Astrocyte of the cerebellum (primary cell): Measurements from ENCODE around the gene ATXN7.

ENCODE experiments used
- DNase-seq: peaks from one replicate; pipeline ENCODE4 v3.0.0-alpha.2; 2011; ENCODE audit warnings: low read depth
- H3K4me3 ChIP-seq: 2 replicates; pipeline ENCODE4 v1.5.1; 2011; ENCODE audit warnings: mild to moderate bottlenecking, low read depth, low read length, moderate library complexity
- CTCF ChIP-seq: IDR thresholded peaks from 2 replicates; pipeline ENCODE4 v1.5.1; 2012; ENCODE audit warnings: low read length, low read depth, moderate library complexity, mild to moderate bottlenecking; ENCODE audit errors: missing control alignments
- in situ Hi-C: cut with HindIII; loops from 2 replicates; pipeline ENCODE4 v1.10.0; 2017; ENCODE audit warnings: low sequenced_read_pairs

The ATXN7 gene

GRCh38 chr3:63878394-63879060, 14.9 kb downstream of the ATXN7 start:
- in situ Hi-C loops, result no loop called here
- no peak overlapping the region for H3K4me3 ChIP-seq
- no peak for TF ChIP-seq CTCF
- no peak for DNase-seq

GRCh38 chr3:63880653-63881052, 17.0 kb downstream of the ATXN7 start:
- DNase-seq, result no peak
- no peak for TF ChIP-seq CTCF
- H3K4me3 ChIP-seq, result no peak overlapping the region
- in situ Hi-C loops, result no loop called here

- no peak for TF ChIP-seq CTCF
- no peak overlapping the region for H3K4me3 ChIP-seq
- DNase-seq, result no peak
- in situ Hi-C loops, result no loop called here
Observed at GRCh38 chr3:63886858-63887257, 23.2 kb downstream of the ATXN7 start.

GRCh38 chr3:63891518-63891917, 27.9 kb downstream of the ATXN7 start:
- no peak overlapping the region for H3K4me3 ChIP-seq
- TF ChIP-seq CTCF, result no peak
- DNase-seq, result no peak
- in situ Hi-C loops, result no loop called here

GRCh38 chr3:63892773-63893352, 29.2 kb downstream of the ATXN7 start:
- DNase-seq, result no peak
- no peak for TF ChIP-seq CTCF
- in situ Hi-C loops, result no loop called here
- H3K4me3 ChIP-seq, result no peak overlapping the region

- no peak for TF ChIP-seq CTCF
- DNase-seq, result no peak
- in situ Hi-C loops, result no loop called here
- H3K4me3 ChIP-seq, result no peak overlapping the region
Observed at GRCh38 chr3:63895422-63896189, 31.9 kb downstream of the ATXN7 start.
